DMS 273 (cell line): Measurements from ENCODE around the gene STRIP1.
"Not testable (repeated sequence)": the region's sequence is repeated elsewhere in the genome, so short reads cannot be mapped to it uniquely, and the experiment has no call there.

Experiments
- DNase-seq: peaks from one replicate; lab custom pipeline; 2025; ENCODE audit not compliant: unreplicated experiment; lab: John Stamatoyannopoulos, UW

The STRIP1 gene

GRCh38 chr1:110067893-110068645, 33.6 kb downstream of the STRIP1 start:
- no peak for DNase-seq

GRCh38 chr1:110068646-110069403, 34.4 kb downstream of the STRIP1 start:
- DNase-seq, result no peak

GRCh38 chr1:110069404-110070281, 35.2 kb downstream of the STRIP1 start:
- no peak for DNase-seq

GRCh38 chr1:110070282-110070669, 35.9 kb downstream of the STRIP1 start:
- no peak for DNase-seq

- no peak for DNase-seq
Observed at GRCh38 chr1:110070671-110071242, 36.3 kb downstream of the STRIP1 start, which contains the start of gene ALX3. Gene ALX3 (minus strand): TSS chr1:110070672. CDS start chr1:110070612, 60 bp downstream.

GRCh38 chr1:110074166-110074565, 39.7 kb downstream of the STRIP1 start:
- no peak for DNase-seq

GRCh38 chr1:110076789-110077500, 42.5 kb downstream of the STRIP1 start:
- no peak for DNase-seq

- not testable (repeated sequence) for DNase-seq
Observed at GRCh38 chr1:110079995-110080394, 45.6 kb downstream of the STRIP1 start.

GRCh38 chr1:110081061-110081460, 46.6 kb downstream of the STRIP1 start:
- DNase-seq, result no peak

- no peak for DNase-seq
Observed at GRCh38 chr1:110082477-110082876, 48.1 kb downstream of the STRIP1 start.

- DNase-seq, result no peak
Observed at GRCh38 chr1:110083061-110083865, 48.8 kb downstream of the STRIP1 start.

GRCh38 chr1:110083866-110084226, 49.4 kb downstream of the STRIP1 start:
- no peak for DNase-seq

- DNase-seq, result peak; percentile 36
Observed at GRCh38 chr1:110084227-110085078, 50.0 kb downstream of the STRIP1 start.

- DNase-seq, result peak; percentile 15
Observed at GRCh38 chr1:110085671-110086070, 51.2 kb downstream of the STRIP1 start.

- no peak for DNase-seq
Observed at GRCh38 chr1:110086961-110087360, 52.5 kb downstream of the STRIP1 start.

- DNase-seq, result peak; percentile 86
Observed at GRCh38 chr1:110087812-110088738, 53.7 kb downstream of the STRIP1 start.

GRCh38 chr1:110088739-110089316, 54.4 kb downstream of the STRIP1 start:
- no peak for DNase-seq
